ENCODE measurements around the gene DEFB132. TPM values are rescaled to one million over a fixed set of nuclear protein-coding genes. Genes with fewer than 3 reads are reported as not detected.

Gene DEFB132
- not detected for total RNA-seq

GRCh38 chr20:257419-257818 is at the start of gene DEFB132:
TSS of gene DEFB132 (plus strand) at chr20:257724. CDS start at chr20:257779, 55 bp downstream.

GRCh38 chr20:226958-227357 is 30.6 kb upstream of the DEFB132 start, which contains the start of gene DEFB129:
TSS of gene DEFB129 (plus strand) at chr20:227258. CDS start at chr20:227289, 31 bp downstream.

DNA sequence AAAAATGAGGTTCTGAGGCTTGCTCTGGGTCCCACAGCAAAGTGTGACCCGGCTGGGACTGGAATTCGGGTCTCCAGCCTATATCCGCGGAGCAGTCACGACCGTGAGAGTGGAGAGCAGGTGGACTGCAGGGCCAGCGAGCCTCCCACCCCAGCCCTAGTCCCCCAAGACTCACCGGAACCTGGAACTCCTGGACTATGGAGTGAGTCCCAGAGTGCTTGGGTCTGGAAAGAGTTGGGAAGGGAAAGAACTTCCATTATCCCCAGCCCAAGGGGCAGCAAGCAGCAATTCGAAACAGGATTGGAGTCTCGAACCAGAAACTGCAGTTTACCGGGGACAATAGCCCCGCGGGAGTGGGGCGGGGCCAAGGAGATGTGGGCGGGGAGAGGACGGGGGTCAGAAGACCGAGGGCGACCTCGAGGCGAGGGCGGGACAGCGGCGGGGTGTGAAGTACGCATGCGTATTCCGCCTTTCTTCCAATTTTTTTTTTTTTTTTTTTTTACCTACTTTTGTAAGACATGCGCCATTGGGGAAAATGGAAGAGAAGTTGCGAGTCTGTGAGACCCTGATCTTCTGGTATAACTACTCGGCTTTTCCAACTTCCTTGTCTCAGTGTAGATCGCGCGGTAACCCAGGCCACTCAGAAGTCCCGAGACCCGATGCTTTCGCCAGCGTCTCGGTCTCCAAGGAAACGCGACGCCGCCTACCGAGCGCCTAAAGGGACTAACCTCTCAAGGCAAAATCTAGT is 32.7 kb downstream of the DEFB132 start, which contains the start of gene C20orf96:
Gene C20orf96, minus strand, starts transcription at position 667 of the 748 bp plus-strand sequence. Its CDS starts 140 bp downstream, at position 527.

GRCh38 chr20:297098-297924 is 39.8 kb downstream of the DEFB132 start, which contains the start of gene ZCCHC3:
TSS of gene ZCCHC3 (plus strand) at chr20:297570. CDS start at chr20:297587, 17 bp downstream.

Other genes starting within 250 kb of the DEFB132 start
- gene DEFB125, start 170.1 kb upstream of the DEFB132 start, total RNA-seq = not detected
- not detected for gene DEFB126, start 115.1 kb upstream of the DEFB132 start, total RNA-seq
- not detected for gene DEFB127, start 100.3 kb upstream of the DEFB132 start, total RNA-seq
- gene DEFB128, start 68.0 kb upstream of the DEFB132 start, total RNA-seq = not detected
- not detected for gene DEFB129, start 30.5 kb upstream of the DEFB132 start, total RNA-seq
- gene C20orf96, start 33.0 kb downstream of the DEFB132 start, total RNA-seq = 7.5 TPM
- 15.7 TPM for gene ZCCHC3, start 39.8 kb downstream of the DEFB132 start, total RNA-seq
- 18.2 TPM for gene SOX12, start 67.8 kb downstream of the DEFB132 start, total RNA-seq
- gene NRSN2, start 89.4 kb downstream of the DEFB132 start, total RNA-seq = 44.4 TPM
- 10.6 TPM for gene TRIB3, start 123.0 kb downstream of the DEFB132 start, total RNA-seq
- 37.2 TPM for gene RBCK1, start 150.6 kb downstream of the DEFB132 start, total RNA-seq
- 22.2 TPM for gene TBC1D20, start 204.8 kb downstream of the DEFB132 start, total RNA-seq

Measured in parietal lobe (tissue), 1 donor.